Non-pigmented ciliary epithelial cell (primary cell): Measurements from ENCODE around the gene MC1R.
"Not testable (repeated sequence)": the region's sequence is repeated elsewhere in the genome, so short reads cannot be mapped to it uniquely, and the experiment has no call there.

Experiments used
- DNase-seq: peaks from one replicate; pipeline ENCODE4 v3.0.0-alpha.2; 2010; ENCODE audit warnings: low read depth

MC1R gene

DNA sequence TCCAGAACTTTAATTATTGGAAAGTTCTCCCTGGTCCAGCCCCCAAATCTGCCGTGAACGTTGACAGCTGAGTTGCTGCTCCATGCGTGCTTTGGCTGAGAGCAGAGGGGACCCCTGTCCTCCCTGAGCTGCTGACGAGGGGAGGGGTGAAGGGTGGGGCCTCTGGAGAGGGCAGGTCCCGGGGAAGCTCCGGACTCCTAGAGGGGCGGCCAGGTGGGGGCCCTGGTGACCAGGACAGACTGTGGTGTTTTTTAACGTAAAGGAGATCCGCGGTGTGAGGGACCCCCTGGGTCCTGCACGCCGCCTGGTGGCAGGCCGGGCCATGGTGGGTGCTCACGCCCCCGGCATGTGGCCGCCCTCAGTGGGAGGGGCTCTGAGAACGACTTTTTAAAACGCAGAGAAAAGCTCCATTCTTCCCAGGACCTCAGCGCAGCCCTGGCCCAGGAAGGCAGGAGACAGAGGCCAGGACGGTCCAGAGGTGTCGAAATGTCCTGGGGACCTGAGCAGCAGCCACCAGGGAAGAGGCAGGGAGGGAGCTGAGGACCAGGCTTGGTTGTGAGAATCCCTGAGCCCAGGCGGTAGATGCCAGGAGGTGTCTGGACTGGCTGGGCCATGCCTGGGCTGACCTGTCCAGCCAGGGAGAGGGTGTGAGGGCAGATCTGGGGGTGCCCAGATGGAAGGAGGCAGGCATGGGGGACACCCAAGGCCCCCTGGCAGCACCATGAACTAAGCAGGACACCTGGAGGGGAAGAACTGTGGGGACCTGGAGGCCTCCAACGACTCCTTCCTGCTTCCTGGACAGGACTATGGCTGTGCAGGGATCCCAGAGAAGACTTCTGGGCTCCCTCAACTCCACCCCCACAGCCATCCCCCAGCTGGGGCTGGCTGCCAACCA is at the start of gene MC1R:
Gene MC1R (plus strand): TSS at position 410 of the 895 bp plus-strand sequence. CDS start 397 bp downstream, at position 807.
- DNase-seq, result no peak

- no peak for DNase-seq
These were observed 48.8 kb upstream of the MC1R start for GRCh38 chr16:89869911-89870310.

GRCh38 chr16:89870440-89870839 is 48.2 kb upstream of the MC1R start:
- DNase-seq, result no peak

- no peak for DNase-seq
These were observed 46.8 kb upstream of the MC1R start for GRCh38 chr16:89871895-89872294.

- no peak for DNase-seq
These were observed 45.3 kb upstream of the MC1R start, which contains the start of gene TCF25 for GRCh38 chr16:89873109-89873971. TSS of gene TCF25 (plus strand) at chr16:89873592. CDS start at chr16:89873668, 76 bp downstream.

DNA sequence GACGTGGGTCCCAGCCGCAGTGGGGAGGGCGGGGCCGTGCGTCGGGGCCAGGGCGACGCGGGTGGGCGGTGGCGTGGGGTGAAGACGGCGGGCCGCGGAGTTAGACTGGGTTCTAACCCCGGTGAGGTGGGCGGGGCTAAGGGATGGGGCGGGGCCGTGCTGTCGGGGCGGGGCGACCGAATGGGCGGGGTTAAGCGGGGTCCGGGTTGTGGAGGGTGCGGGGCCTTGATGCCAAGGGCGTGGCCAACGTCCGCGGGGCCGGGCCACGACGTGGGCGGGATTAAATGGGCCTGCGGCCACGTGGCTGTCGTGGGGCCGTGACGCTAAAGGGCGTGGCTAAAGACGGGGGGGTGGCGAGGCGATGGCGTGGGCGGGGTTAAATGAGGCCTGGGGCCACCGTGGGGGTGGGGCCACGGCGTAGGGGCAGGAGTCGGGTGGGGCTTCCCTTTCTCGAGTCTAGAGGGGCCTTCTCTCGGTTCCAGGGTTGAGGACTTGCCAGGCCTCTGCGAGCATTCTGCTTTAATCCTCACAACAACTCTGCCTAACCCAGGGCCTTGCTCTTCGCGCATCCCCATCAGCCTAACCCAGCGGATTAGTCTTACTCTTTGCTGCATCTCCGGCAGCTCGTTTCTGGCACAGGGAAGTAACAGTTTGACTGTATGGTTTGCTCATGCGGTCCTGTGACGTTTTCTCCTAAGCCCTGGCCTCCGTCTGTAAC is 44.5 kb upstream of the MC1R start:
- DNase-seq, result peak; percentile 67

DNA sequence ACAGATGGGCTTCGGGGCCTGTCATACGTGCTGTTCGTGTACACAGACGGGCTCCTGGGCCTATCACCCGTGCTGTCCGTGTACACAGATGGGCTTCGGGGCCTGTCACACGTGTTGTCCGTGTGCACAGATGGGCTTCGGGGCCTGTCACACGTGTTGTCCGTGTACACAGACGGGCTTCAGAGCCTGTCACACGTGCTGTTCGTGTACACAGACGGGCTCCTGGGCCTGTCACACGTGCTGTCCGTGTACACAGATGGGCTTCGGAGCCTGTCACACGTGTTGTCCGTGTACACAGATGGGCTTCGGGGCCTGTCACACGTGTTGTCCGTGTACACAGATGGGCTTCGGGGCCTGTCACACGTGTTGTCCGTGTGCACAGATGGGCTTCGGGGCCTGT is 39.5 kb upstream of the MC1R start:
- DNase-seq, result not testable (repeated sequence)

DNA sequence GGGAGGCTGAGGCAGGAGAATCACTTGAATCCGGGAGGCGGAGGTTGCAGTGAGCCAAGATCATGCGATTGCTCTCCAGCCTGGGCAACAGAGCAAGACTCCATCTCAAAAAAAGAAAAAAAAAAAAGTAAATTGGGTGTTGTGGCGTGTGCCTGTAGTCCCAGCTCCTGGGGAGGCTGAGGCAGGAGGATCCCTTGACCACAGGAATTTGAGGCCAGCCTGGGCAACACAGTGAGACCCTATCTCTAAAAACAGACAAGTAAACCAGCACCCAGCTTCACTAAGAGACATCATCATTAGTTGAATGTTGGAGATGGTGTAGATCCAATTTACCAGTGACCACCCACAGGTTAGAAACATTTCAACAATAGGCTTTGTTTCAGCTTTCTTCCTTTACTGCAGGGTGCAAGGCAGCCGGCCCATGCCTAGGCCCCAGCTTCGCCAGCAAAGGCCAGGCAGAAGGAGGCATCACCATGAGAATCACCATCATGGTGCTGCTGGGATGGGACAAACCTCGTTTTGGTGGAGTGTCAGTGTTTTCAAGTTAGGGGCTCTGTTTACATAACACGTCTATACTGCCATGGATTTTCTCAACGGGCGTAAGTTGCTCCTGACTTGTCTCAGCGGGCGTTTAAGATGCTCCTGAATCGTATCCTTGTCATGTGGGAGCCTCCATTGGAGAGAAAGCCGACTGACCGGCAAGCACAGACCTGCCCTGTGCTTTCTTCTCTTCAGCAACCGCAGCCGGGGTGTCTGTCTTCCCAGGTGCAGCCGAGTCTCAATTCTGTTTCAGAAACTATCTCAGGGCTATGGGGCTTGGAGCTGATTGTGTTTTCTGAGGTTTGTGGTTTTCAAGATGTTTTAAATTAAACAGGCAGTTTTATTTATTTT is 37.9 kb upstream of the MC1R start:
- no peak for DNase-seq

- no peak for DNase-seq
These were observed 37.3 kb upstream of the MC1R start for GRCh38 chr16:89881368-89881730.

GRCh38 chr16:89883346-89884040 is 35.2 kb upstream of the MC1R start:
- no peak for DNase-seq

DNA sequence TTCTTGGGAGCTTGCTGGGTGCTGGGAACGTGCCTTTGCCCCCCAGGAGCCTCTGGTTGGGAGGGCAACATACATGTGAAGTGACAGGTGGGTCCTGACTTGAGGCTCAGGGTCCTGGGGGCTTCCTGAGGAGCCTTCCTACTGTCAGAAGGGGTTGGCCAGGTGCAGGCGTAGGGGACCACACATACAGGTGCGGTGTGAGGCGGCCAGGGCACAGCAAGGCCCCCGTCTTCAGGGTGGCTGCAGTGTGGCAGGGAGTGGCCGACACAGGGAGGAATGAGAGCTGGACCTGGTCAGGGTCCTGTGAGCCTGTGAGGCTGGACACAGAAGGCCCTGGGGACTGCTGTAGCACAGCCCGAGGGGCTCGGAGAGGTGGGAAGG is 34.6 kb upstream of the MC1R start:
- no peak for DNase-seq

- no peak for DNase-seq
These were observed 31.4 kb upstream of the MC1R start for GRCh38 chr16:89887243-89887642.

DNA sequence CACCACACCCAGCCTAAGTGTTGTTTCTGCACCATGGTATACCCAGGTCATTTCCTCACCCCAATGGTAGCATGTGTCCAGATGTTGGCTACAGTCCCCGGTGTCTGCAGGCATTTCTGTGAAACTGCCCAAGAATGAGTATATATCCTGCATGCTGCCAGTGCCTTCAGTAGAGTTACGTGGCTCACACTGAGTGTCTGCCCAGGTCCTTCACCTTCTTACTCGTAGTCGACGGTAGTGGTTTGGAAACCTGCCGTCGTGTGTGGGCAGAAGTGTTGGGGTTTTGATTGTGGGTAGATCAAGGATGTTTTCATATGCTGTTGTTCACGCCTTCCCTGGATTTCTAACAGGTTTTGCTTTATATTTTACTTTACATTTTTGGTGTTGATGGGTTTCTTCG is 28.5 kb upstream of the MC1R start:
- no peak for DNase-seq

DNA sequence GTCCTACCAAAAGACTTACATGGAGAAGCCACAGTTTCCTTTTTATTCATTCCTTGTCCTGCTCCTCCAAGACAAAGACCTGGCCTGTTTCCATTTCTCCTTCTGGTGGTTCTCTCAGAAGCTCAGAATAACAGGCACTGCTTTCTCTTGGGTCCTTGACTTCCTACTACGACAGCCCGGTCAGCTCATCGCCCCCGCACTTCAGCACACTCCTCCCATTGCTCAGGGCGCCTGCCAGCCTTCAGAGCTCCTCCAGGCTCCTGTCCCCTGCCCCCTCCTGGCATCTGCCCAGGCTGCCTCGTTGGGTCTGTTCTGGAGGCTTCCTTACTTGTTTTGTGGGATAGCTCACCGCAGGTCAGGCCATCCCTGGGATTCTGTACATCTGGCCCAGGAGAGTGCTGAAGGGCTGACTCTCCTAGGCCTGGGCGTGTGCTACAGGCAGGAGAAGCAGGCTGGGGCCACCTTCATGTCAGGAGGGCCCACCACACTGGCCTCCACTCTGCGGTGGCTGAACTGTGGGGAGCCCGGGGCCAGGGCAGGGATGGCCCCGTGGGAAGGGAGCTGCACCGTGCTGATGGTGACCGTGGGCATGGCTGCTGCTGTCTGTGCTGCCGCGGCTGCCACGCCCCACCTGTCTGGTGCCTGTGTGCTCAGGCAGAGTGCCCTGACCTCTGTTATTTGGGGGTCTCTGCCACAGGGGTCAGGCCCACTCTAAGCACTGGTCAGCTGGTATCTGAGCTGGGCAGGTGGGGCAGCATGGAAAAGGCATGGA is 27.6 kb upstream of the MC1R start:
- no peak for DNase-seq

DNA sequence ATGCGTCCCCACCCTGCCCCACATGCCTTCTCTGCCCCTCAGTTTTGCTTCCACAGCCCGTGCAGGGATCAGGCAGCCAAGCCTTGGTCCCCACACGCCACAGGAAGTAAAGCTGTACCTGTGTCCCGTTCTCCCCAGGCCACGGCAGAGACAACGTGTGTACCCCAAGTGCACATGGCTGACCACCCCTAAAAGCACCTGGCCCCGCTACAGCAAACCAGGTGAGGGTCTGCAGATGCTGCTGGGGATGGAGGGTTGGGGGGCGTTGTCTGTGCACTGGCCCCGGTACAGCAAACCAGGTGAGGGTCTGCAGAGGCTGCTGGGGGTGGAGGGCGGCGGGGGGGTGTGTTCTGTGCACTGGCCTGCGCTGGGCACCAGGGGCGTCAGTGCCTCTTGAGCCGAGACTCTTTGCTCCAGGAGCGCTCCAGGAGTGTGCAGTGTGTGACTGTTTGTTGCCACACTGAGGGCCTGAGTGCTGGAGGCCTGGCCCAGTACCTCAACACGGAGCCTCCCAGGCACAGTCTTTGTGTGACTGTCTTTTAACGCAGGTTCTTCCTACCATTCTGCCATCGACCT is 26.5 kb upstream of the MC1R start:
- no peak for DNase-seq

DNA sequence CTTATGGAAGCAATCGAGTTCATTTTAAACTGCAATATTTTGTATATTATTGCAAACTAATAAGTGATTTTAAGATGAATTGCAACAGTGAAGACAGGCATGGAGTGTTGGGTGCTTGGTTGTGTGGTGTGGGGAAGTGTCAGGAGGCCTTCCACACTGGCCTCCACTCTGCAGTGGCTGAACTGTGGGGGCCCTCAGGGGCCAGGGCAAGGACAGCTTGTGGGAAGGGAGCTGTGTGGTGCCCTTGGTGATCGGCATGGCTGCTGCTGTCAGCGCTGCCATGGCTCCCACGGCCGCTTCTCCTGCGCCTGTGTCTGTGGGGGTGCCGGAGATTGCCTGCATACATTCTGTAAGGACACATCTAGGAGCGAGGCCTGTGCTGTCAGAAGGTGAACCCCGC is 26.0 kb upstream of the MC1R start:
- no peak for DNase-seq

DNA sequence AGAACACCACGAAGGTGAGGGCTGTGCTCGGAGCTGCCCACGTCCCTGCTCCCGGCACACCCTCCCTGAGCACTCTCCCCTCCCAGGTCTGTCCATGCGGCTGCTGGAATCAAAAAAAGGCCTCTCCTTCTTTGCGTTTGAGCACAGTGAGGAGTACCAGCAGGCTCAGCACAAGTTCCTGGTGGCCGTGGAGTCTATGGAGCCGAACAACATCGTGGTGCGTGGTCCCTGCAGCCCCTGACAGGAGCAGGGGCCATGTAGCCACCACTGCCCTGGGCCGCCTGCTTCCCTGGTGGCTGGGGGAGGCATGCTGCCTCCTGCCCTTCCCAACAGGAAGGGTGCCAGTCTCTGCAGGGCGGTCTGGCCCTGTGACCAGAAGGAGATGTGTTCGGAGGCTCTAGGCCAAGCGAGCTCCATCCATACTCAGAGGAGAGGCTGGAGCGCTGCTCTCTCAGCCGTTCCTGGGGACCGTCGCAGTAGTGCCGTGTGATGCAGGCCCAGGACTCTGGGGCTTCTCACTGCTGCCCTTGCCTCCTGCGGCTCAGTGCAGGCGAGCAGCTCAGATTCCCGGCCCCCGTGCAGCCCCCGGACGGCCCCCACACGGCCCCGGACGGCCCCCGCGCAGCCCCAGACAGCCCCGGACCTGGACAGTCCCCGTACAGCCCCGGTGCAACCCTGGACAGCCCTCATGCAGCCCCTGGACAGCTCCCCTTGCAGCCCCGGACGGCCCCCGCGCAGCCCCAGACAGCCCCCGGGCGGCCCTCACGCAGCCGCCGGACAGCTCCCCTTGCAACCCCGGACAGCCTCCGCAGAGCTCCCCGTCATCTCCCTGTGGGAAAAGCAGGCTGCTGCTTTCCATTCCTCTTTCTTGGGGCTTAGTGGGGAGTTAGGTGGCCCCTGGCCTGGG is 24.8 kb upstream of the MC1R start:
- no peak for DNase-seq

DNA sequence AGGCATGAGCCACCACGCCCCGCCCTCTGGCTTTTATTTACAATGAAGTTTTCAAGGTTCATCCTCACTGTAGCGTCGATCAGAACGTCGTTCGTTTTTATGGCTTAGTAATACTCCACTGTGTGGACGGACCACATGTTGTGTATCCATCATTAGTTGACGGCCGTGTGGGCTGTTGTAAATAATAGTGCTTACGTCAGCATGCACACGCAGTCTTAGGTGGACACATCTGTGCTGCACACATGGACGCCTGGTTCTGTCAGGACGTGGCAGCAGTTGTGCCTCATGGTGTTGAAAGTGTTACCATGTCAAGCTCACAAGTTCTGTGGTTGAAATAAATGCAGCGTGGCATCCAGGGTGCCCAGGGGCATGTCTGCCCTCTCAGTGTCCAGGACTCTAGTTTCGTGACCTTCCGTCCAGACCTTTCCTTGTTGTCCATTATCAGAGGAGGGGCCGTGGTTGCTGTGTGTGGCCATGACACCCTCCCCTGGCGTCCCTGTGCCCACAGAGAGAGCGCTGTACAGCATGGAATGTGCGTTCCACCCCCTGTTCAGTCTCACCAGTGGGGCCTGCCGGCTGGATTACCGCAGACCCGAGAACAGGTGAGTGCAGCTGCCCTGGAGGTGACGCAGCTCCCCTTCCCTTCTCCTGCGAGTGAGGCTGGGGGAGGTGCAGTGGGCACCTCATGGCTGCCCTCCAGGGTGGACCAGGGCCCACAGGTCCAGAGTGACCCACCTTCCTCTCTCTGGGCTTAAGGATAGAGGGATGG is 23.0 kb upstream of the MC1R start:
- no peak for DNase-seq
